NCI-H2196 treated with DMSO at 0.1 percent for 48 hours (cell line): ENCODE data around the gene OLAH.

ENCODE experiments used
- DNase-seq: peaks from one replicate; lab custom pipeline; 2025; ENCODE audit not compliant: unreplicated experiment; lab: John Stamatoyannopoulos, UW

Gene OLAH

DNA sequence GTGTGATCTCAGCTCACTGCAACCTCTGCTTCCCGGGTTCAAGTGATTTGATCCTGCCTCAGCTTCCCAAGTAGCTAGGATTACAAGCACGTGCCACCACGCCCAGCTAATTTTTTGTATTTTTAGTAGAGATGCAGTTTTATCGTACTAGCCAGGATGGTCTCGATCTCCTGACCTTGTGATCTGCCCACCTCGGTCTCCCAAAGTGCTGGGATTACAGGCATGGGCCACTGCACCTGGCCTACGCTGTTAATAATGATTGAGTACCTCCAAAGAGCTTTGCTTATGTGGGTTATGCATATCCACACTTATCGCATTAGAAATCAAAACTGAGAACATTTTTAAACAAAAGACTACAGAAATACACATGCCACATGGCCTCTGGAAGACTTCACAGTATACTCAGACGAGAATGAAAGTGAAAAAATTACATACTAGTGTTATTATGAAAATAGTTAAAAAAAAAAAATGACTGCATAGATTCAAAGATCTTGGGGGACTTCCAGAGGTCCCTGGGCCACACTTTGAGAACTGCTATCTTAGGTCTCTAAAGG is 78.8 kb downstream of the OLAH start:
- no peak for DNase-seq
